Uterus (tissue), 2 donors: Measurements from ENCODE around the gene ZGLP1.

ENCODE experiments used
- CTCF ChIP-seq, 4 experiments: fragments of 200-600 bp in 2 of 4; fragments of 450-650 bp in 2 of 4; sonication (generic) in 2 of 4; IDR thresholded peaks; one replicate each; pipeline ENCODE4 v1.5.1; 2016 to 2019; ENCODE audit warnings: antibody characterized with exemption in 4 of 4, mild to moderate bottlenecking in 2 of 4, moderate library complexity in 1 of 4
- POLR2A ChIP-seq, 2 donors: fragments of 450-650 bp; IDR thresholded peaks; one replicate each; pipeline ENCODE4 v1.6.1; 2016; ENCODE audit warnings: antibody characterized with exemption in 2 of 2, mild to moderate bottlenecking in 1 of 2, moderate library complexity in 1 of 2

DNA sequence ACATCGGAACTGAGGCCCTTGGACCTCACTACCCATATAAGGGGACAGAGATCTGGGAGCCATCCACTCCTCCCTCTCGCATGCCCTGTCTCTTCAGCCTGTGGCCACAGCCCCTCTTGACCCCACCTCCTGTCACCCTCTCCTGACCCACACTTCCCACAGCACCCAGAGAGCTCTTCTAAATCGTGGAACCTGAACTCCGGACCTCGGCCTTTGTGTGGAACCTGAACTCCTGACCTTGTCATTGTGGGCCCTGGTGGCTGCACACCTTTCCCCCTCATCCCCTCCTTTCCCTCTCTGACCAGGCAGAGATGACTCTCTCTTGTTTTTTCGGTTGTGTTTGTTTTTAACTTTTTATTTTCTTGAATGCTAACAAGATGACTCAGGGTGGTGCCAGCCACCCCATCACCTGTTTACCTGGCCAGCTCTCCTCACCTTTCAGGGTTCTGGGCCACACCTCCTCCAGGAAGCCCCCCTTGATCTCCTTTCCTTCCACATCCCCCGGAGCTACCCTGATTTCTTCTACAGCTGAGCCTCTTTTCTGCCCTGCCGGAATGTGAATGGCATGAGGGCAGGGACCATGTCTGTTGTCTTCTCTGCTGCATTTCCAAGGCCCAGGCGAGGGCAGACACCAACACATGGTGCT lies 52.5 kb downstream of the ZGLP1 start:
- no peak for TF ChIP-seq CTCF (IDR thresholded peaks at IDR 0.05)
- TF ChIP-seq POLR2A (IDR thresholded peaks at IDR 0.05) = no peak
